GM13977 (cell line): Measurements from ENCODE around the gene RPL32.

Source experiments
- DNase-seq: peaks from one replicate; pipeline ENCODE4 v3.0.0; 2012; ENCODE audit warnings: low spot score
- in situ Hi-C: fragments of 300-500 bp; cut with MboI; formaldehyde crosslinking; loops from one replicate; pipeline ENCODE4 v1.12.0; 2022; ENCODE audit warnings: low sequenced_read_pairs, low pct_unique_long_range_greater_than_20kb, mixed read lengths, inconsistent platforms; ENCODE audit not compliant: unreplicated experiment
- TF ChIP-seq, protein P1 (sequence below): IDR thresholded peaks from 2 replicates; pipeline ENCODE4 v1.5.1; 2012; ENCODE audit warnings: mild to moderate bottlenecking, control low read depth; ENCODE audit not compliant: insufficient read depth; ENCODE audit errors: extremely low read depth, missing control alignments

Gene RPL32

DNA sequence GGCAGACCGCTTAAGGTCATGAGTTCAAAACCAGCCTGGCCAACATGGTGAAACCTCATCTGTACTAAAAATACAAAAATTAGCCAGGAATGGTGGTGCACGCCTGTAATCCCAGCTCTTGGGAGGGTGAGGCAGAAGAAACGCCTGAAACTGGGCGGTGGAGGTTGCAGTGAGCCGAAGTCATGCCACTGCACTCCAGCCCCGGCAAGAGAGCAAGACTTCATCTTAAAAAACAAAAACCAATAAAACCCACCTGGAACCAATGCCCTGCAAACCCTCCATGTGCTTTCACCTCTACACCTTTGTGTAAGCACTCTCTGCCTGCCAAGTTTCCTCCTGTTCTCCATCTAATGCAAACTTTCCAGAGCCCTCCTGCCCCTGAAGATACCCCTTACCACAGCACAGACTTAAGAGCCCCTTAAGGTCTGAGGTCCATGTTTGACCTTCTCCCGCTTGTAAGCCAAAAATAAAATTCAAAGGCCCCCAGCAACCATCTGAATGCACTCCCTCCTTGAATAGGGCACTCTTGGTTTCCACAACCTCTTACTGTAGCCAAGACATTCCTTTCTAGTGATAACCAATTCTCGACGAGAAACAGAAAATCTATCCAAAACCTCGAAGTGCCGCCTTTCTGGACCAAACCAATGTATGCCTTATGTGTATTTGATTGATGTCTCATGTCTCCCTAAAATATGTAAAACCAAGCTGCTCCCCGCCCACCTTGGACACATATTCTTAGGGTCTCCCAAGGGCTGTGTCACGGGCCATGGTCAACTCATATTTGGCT lies 3.0 kb downstream of the RPL32 start:
- DNase-seq = no peak
- TF ChIP-seq, protein P1, sequence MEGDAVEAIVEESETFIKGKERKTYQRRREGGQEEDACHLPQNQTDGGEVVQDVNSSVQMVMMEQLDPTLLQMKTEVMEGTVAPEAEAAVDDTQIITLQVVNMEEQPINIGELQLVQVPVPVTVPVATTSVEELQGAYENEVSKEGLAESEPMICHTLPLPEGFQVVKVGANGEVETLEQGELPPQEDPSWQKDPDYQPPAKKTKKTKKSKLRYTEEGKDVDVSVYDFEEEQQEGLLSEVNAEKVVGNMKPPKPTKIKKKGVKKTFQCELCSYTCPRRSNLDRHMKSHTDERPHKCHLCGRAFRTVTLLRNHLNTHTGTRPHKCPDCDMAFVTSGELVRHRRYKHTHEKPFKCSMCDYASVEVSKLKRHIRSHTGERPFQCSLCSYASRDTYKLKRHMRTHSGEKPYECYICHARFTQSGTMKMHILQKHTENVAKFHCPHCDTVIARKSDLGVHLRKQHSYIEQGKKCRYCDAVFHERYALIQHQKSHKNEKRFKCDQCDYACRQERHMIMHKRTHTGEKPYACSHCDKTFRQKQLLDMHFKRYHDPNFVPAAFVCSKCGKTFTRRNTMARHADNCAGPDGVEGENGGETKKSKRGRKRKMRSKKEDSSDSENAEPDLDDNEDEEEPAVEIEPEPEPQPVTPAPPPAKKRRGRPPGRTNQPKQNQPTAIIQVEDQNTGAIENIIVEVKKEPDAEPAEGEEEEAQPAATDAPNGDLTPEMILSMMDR = no peak
- in situ Hi-C loops = no loop called here

DNA sequence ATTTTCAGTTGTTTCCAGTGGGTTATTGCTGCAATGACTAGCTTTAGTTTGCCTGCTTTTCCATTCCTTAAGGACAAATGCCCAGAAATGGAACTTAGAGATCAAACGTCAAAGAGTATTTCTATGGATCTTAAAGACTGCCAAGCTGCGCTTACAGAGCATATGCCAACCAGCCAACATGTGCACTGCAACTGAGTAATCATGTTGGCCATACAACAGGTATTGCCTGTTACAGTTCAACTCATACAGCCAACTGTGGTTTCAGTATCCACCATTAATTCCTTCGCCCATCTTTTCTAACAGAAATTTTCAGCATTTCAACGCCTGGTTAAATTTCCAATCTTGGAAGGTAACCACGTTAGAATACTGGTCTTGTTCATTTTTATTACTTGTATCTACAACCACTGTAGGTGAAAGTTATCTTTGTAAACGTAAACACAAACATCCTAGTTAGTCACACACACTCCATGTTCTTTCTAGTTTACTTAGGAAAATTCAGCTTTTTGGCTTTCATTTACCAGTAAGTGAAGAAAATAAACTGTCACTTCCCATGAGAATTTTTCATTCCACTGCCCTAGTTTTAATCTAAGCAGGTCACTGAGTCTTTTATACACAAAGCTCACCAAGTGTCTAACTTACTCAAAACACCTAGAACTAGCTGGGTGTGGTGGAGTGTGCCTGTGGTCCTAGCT lies 3.9 kb downstream of the RPL32 start:
- in situ Hi-C loops = no loop called here
- TF ChIP-seq, protein P1 = no peak
- no peak for DNase-seq

- in situ Hi-C loops = no loop called here
- TF ChIP-seq, protein P1 = no peak
These were observed 6.2 kb downstream of the RPL32 start for GRCh38 chr3:12835052-12835665.

GRCh38 chr3:12833222-12834161 lies 7.9 kb downstream of the RPL32 start:
- in situ Hi-C loops = no loop called here
- TF ChIP-seq, protein P1 = no peak
- DNase-seq = no peak

More at GRCh38 chr3:12835052-12835665, 6.2 kb downstream of the RPL32 start:
- no peak for DNase-seq

DNA sequence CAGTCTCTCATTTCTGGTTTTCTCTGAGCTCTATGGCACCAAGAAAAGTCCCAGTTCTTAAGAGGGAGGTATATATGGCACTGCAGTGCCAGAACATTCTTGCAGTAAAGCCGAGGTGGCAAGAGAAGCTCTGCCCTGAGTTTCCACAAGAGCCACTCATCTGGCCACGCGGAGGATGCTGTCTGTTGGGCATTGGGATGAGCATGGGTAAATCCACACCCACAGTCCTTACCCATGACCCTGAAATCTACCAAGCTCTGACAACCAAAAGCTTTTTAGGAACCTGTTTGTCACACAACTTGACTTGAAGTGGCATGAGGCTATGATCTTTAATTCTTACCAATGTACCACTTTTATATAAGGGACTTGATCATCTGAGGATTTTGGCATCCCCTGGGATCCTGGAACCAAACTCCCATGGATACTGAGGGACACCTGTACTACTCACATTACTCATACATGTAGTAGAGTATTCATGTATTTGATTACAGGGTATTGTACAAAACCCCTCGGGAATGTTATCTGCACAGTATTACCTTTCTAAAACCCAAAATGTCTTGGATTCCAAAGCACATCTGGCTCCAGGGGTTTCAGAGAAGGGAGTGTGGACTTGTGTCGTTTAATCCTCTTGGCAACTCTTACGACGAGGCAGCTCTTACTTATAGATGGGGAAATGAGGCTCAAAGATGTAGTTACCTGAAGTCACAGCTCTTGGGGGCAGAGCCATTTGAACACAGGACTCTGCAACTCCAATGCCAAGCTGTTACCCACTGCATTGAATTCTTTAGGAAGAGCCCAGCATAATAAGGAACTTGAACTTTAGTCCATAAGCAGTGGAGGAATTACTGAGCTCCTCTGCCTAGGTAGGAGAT lies 8.8 kb downstream of the RPL32 start:
- in situ Hi-C loops = no loop called here
- DNase-seq = no peak
- TF ChIP-seq, protein P1 = no peak
